ENCODE data around the gene TTN.
"Not testable (repeated sequence)": the region's sequence is repeated elsewhere in the genome, so short reads cannot be mapped to it uniquely, and the experiment has no call there.

The TTN gene

GRCh38 chr2:178731300-178731699 is 75.9 kb downstream of the TTN start:
- no peak for DNase-seq

- DNase-seq: no peak
These were observed 77.2 kb downstream of the TTN start for GRCh38 chr2:178730049-178730448.

- no peak for DNase-seq
These were observed 83.4 kb downstream of the TTN start for GRCh38 chr2:178723786-178724346.

GRCh38 chr2:178722296-178722695 is 84.9 kb downstream of the TTN start:
- no peak for DNase-seq

- DNase-seq: no peak
These were observed 88.2 kb downstream of the TTN start for GRCh38 chr2:178718988-178719387.

- no peak for DNase-seq
These were observed 88.9 kb downstream of the TTN start for GRCh38 chr2:178718283-178718682.

GRCh38 chr2:178716394-178716793 is 90.8 kb downstream of the TTN start:
- DNase-seq: no peak

- DNase-seq: no peak
These were observed 91.9 kb downstream of the TTN start for GRCh38 chr2:178715366-178715765.

- DNase-seq: no peak
These were observed 99.7 kb downstream of the TTN start for GRCh38 chr2:178707476-178707875.

- no peak for DNase-seq
These were observed 102.3 kb downstream of the TTN start for GRCh38 chr2:178704876-178705275.

GRCh38 chr2:178702361-178702760 is 104.9 kb downstream of the TTN start:
- DNase-seq: no peak

GRCh38 chr2:178700922-178701342 is 106.3 kb downstream of the TTN start:
- no peak for DNase-seq

- DNase-seq: no peak
These were observed 107.1 kb downstream of the TTN start for GRCh38 chr2:178700136-178700535.

- no peak for DNase-seq
These were observed 114.4 kb downstream of the TTN start for GRCh38 chr2:178692845-178693244.

GRCh38 chr2:178689808-178690207 is 117.4 kb downstream of the TTN start:
- no peak for DNase-seq

- no peak for DNase-seq
These were observed 123.3 kb downstream of the TTN start for GRCh38 chr2:178683877-178684276.

GRCh38 chr2:178681081-178681480 is 126.1 kb downstream of the TTN start:
- no peak for DNase-seq

GRCh38 chr2:178679891-178680290 is 127.3 kb downstream of the TTN start:
- DNase-seq: no peak

GRCh38 chr2:178677599-178677998 is 129.6 kb downstream of the TTN start:
- no peak for DNase-seq

- DNase-seq: no peak
These were observed 131.2 kb downstream of the TTN start for GRCh38 chr2:178676046-178676445.

- DNase-seq: no peak
These were observed 133.1 kb downstream of the TTN start for GRCh38 chr2:178674122-178674521.

GRCh38 chr2:178666458-178666857 is 140.8 kb downstream of the TTN start:
- DNase-seq: no peak

- not testable (repeated sequence) for DNase-seq
These were observed 148.7 kb downstream of the TTN start for GRCh38 chr2:178658480-178658879.

- DNase-seq: no peak
These were observed 156.7 kb downstream of the TTN start for GRCh38 chr2:178650554-178650953.

GRCh38 chr2:178644919-178645318 is 162.3 kb downstream of the TTN start:
- no peak for DNase-seq

GRCh38 chr2:178641498-178641897 is 165.7 kb downstream of the TTN start:
- no peak for DNase-seq
